Neural cell (in vitro differentiated cells): ENCODE measurements around the gene GSTM3. TPM values are rescaled to one million over a fixed set of nuclear protein-coding genes. Genes with fewer than 3 reads are reported as not detected.
"Not testable (repeated sequence)": the region's sequence is repeated elsewhere in the genome, so short reads cannot be mapped to it uniquely, and the experiment has no call there.

Source experiments
- H2AFZ ChIP-seq: fragments of 200-600, 300-800 bp; sonication (generic), shearing (Covaris generic); 2 replicates; pipeline ENCODE4 v1.6.0; 2014; ENCODE audit warnings: low read depth, mild to moderate bottlenecking, antibody characterized with exemption, low read length, moderate library complexity
- H3F3A ChIP-seq: fragments of 200-600 bp; shearing (Covaris generic); 2 replicates; pipeline ENCODE4 v1.6.1; 2016; ENCODE audit warnings: mild to moderate bottlenecking, moderate library complexity, mixed read lengths, antibody characterized with exemption, low read length; ENCODE audit not compliant: insufficient read depth, poor library complexity, severe bottlenecking
- H3K27ac ChIP-seq: fragments of 200-600, 300-800 bp; sonication (generic), shearing (Covaris generic); 2 replicates; pipeline ENCODE4 v1.5.1; 2014; ENCODE audit warnings: mild to moderate bottlenecking, low read length, moderate library complexity
- H3K27me3 ChIP-seq: fragments of 300-800, 200-600 bp; sonication (generic), shearing (Covaris generic); 2 replicates; pipeline ENCODE4 v1.6.0; 2014; ENCODE audit warnings: mild to moderate bottlenecking, low read depth, low read length, moderate library complexity; ENCODE audit not compliant: insufficient read depth
- H3K36me3 ChIP-seq: fragments of 300-800, 200-600 bp; sonication (generic), shearing (Covaris generic); 2 replicates; pipeline ENCODE4 v1.5.1; 2014; ENCODE audit warnings: mild to moderate bottlenecking, antibody characterized with exemption, low read length, moderate library complexity; ENCODE audit not compliant: insufficient read depth
- H3K4me2 ChIP-seq: fragments of 300-800, 200-600 bp; sonication (generic), shearing (Covaris generic); 2 replicates; pipeline ENCODE4 v1.6.0; 2014; ENCODE audit warnings: mild to moderate bottlenecking, low read length
- H3K4me3 ChIP-seq: fragments of 300-800, 200-600 bp; sonication (generic), shearing (Covaris generic); 2 replicates; pipeline ENCODE4 v1.5.1; 2014; ENCODE audit warnings: mild to moderate bottlenecking, low read length, moderate library complexity
- H3K79me2 ChIP-seq: fragments of 200-600 bp; shearing (Covaris generic); replicated peaks from 2 replicates; pipeline ENCODE4 v1.6.0; 2014; ENCODE audit warnings: mild to moderate bottlenecking, low read length, moderate library complexity; ENCODE audit not compliant: insufficient read depth
- H3K9ac ChIP-seq: fragments of 300-800, 200-600 bp; sonication (generic), shearing (Covaris generic); 2 replicates; pipeline ENCODE4 v1.6.1; 2016; ENCODE audit warnings: mild to moderate bottlenecking, low read length, mixed read lengths
- H3K9me2 ChIP-seq: fragments of 200-600 bp; shearing (Covaris generic); 2 replicates; pipeline ENCODE4 v1.6.1; 2016; ENCODE audit warnings: mild to moderate bottlenecking, low read length, mixed read lengths; ENCODE audit not compliant: insufficient read depth
- H3K9me3 ChIP-seq: fragments of 200-600, 300-800 bp; sonication (generic), shearing (Covaris generic); 2 replicates; pipeline ENCODE4 v1.6.1; 2016; ENCODE audit warnings: mild to moderate bottlenecking, mixed run types, low read length, moderate library complexity, mixed read lengths
- H4K20me1 ChIP-seq: fragments of 200-600 bp; shearing (Covaris generic); 2 replicates; pipeline ENCODE4 v1.6.1; 2016; ENCODE audit warnings: mild to moderate bottlenecking, mixed run types; ENCODE audit not compliant: insufficient read depth
- CTCF ChIP-seq: fragments of 450-650 bp; IDR thresholded peaks from 2 replicates; pipeline ENCODE4 v1.5.1; 2014; ENCODE audit warnings: antibody characterized with exemption, mild to moderate bottlenecking, moderate library complexity; ENCODE audit not compliant: poor library complexity, severe bottlenecking
- EP300 ChIP-seq: fragments of 450-650 bp; conservative IDR thresholded peaks from 2 replicates; pipeline ENCODE4 v1.6.1; 2014; ENCODE audit warnings: antibody characterized with exemption, mild to moderate bottlenecking, moderate library complexity; ENCODE audit not compliant: poor library complexity, severe bottlenecking
- EZH2 ChIP-seq: fragments of 200-600, 300-800 bp; shearing (Covaris generic), sonication (generic); IDR thresholded peaks from 2 replicates; pipeline ENCODE4 v1.6.1; 2014; ENCODE audit warnings: antibody characterized with exemption, low read length, borderline replicate concordance, mild to moderate bottlenecking; ENCODE audit not compliant: insufficient read depth, poor library complexity, severe bottlenecking
- MXI1 ChIP-seq: fragments of 450-650 bp; conservative IDR thresholded peaks from 2 replicates; pipeline ENCODE4 v1.6.1; 2014; ENCODE audit warnings: antibody characterized with exemption, mild to moderate bottlenecking; ENCODE audit not compliant: poor library complexity, severe bottlenecking
- POLR2AphosphoS5 ChIP-seq: IDR thresholded peaks from 2 replicates; pipeline ENCODE4 v1.6.1; 2012
- RAD21 ChIP-seq: fragments of 450-650 bp; conservative IDR thresholded peaks from 2 replicates; pipeline ENCODE4 v1.6.1; 2014; ENCODE audit warnings: antibody characterized with exemption, mild to moderate bottlenecking, moderate library complexity
- REST ChIP-seq: IDR thresholded peaks from 2 replicates; pipeline ENCODE4 v1.6.1; 2012; ENCODE audit warnings: borderline replicate concordance
- SMC3 ChIP-seq: fragments of 450-650 bp; conservative IDR thresholded peaks from 2 replicates; pipeline ENCODE4 v1.6.1; 2014; ENCODE audit warnings: antibody characterized with exemption, mild to moderate bottlenecking, moderate library complexity; ENCODE audit not compliant: poor library complexity
- TAF1 ChIP-seq: IDR thresholded peaks from 2 replicates; pipeline ENCODE4 v1.6.1; 2012; ENCODE audit warnings: low read depth
- polyA plus RNA-seq: library from polyadenylated mRNA; depleted of rRNA; stranded (reverse); fragments of >200 nt; gene quantifications from 2 replicates; pipeline ENCODE4 v1.2.3, GENCODE V29; 2014

The GSTM3 gene
- polyA plus RNA-seq, 1 donor from 2014 or later, result 195 TPM

- H2AFZ ChIP-seq, result no peak overlapping the region
- H3K79me2 ChIP-seq, result no peaks in the 10 kb centered on the region
- H3K4me2 ChIP-seq, result no peak overlapping the region
- TF ChIP-seq EP300 (no peak), SMC3 (no peak), EZH2 (no peak), TAF1 (no peak), MXI1 (no peak), POLR2AphosphoS5 (no peak), REST (no peak), RAD21 (no peak), CTCF (no peak)
- no peaks in the 10 kb centered on the region for H3K27me3 ChIP-seq
- H4K20me1 ChIP-seq, result no peaks in the 10 kb centered on the region
- no peaks in the 10 kb centered on the region for H3K9me2 ChIP-seq
- H3K36me3 ChIP-seq, result no peaks in the 10 kb centered on the region
- no peak overlapping the region for H3K4me3 ChIP-seq
- no peak overlapping the region for H3K27ac ChIP-seq
- H3F3A ChIP-seq, result no peaks in the 10 kb centered on the region
- H3K9ac ChIP-seq, result no peak overlapping the region
- no peaks in the 10 kb centered on the region for H3K9me3 ChIP-seq
These were observed 27.5 kb upstream of the GSTM3 start for GRCh38 chr1:109768335-109768650.

GRCh38 chr1:109767637-109768334 lies 26.9 kb upstream of the GSTM3 start:
- no peaks in the 10 kb centered on the region for H3K9me3 ChIP-seq
- no peaks in the 10 kb centered on the region for H3K9me2 ChIP-seq
- no peak overlapping the region for H3K27ac ChIP-seq
- H3K4me3 ChIP-seq, result no peak overlapping the region
- H3K4me2 ChIP-seq, result no peak overlapping the region
- H2AFZ ChIP-seq, result no peak overlapping the region
- no peaks in the 10 kb centered on the region for H3K36me3 ChIP-seq
- no peaks in the 10 kb centered on the region for H4K20me1 ChIP-seq
- H3K27me3 ChIP-seq, result no peaks in the 10 kb centered on the region
- no peak overlapping the region for H3K9ac ChIP-seq
- TF ChIP-seq MXI1, result no peak
- no peak for TF ChIP-seq CTCF
- no peak for TF ChIP-seq TAF1
- no peak for TF ChIP-seq EZH2
- TF ChIP-seq REST, result no peak
- TF ChIP-seq RAD21, result no peak
- no peak for TF ChIP-seq EP300
- no peak for TF ChIP-seq POLR2AphosphoS5
- H3K79me2 ChIP-seq, result no peaks in the 10 kb centered on the region
- H3F3A ChIP-seq, result no peaks in the 10 kb centered on the region

- not testable (repeated sequence) for H4K20me1 ChIP-seq, H3K79me2 ChIP-seq
These were observed 26.3 kb upstream of the GSTM3 start for GRCh38 chr1:109766991-109767636.

More at GRCh38 chr1:109766991-109767636, 26.3 kb upstream of the GSTM3 start:
- not testable (repeated sequence) for H3K27ac ChIP-seq, H3K4me2 ChIP-seq, H3F3A ChIP-seq, H3K36me3 ChIP-seq, H3K27me3 ChIP-seq, H3K9me3 ChIP-seq, H3K4me3 ChIP-seq, H2AFZ ChIP-seq, H3K9me2 ChIP-seq, H3K9ac ChIP-seq
